Measurements from ENCODE around the gene ANGPTL8.

Gene ANGPTL8

DNA sequence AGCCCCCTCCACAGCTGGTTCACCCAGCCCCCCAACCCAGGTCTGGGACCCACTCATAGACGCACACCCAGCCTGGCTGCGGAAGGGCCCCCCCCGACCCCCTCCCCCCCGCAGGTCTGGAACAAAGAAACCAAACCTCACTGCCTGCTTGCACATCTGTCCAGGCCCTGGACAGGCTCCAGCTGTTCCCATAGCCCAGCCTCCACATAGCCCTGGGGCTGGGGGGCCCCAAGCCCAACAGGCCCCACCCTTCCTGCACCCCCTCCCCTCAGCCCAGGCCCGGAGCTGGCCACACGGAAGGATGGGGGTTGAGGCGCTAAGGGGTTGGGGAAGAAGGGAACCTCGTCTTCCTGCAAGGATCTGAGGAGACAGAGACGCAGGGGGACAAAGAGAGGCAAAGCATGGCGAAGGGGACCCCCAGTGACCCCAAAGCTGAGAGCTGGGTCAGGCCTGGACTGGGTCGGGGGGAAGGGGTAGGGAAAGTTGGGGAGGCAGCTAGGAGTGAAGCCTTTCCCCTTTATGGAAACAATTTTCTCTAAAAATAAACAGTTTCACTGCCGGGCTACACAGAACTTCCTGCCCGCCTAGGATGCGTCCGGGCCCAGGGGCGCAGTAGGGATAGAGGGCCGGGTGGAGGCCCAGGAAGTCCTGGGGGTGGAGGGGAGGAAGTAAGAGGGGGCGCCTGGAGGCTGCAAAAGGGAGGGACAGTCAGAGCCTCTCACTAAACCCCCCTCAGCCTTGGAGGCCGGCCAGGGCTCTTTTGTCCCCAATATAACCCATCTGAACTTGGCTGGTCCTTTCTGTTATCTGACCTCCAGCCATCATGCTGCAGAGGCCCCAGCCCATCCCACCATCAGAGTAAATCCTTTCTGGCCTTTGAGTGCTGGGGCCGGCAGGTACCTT lies 44.5 kb upstream of the ANGPTL8 start:
- in situ Hi-C loops (cut with MboI; ENCODE audit: low sequenced_read_pairs, unreplicated experiment) = no loop called here
- DNase-seq (ENCODE audit: low spot score) = no peak
- TF ChIP-seq, protein P1, sequence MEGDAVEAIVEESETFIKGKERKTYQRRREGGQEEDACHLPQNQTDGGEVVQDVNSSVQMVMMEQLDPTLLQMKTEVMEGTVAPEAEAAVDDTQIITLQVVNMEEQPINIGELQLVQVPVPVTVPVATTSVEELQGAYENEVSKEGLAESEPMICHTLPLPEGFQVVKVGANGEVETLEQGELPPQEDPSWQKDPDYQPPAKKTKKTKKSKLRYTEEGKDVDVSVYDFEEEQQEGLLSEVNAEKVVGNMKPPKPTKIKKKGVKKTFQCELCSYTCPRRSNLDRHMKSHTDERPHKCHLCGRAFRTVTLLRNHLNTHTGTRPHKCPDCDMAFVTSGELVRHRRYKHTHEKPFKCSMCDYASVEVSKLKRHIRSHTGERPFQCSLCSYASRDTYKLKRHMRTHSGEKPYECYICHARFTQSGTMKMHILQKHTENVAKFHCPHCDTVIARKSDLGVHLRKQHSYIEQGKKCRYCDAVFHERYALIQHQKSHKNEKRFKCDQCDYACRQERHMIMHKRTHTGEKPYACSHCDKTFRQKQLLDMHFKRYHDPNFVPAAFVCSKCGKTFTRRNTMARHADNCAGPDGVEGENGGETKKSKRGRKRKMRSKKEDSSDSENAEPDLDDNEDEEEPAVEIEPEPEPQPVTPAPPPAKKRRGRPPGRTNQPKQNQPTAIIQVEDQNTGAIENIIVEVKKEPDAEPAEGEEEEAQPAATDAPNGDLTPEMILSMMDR (IDR thresholded peaks at IDR 0.05; ENCODE audit: borderline replicate concordance, control extremely low read depth, extremely low read depth, insufficient read depth, missing control alignments) = no peak

DNA sequence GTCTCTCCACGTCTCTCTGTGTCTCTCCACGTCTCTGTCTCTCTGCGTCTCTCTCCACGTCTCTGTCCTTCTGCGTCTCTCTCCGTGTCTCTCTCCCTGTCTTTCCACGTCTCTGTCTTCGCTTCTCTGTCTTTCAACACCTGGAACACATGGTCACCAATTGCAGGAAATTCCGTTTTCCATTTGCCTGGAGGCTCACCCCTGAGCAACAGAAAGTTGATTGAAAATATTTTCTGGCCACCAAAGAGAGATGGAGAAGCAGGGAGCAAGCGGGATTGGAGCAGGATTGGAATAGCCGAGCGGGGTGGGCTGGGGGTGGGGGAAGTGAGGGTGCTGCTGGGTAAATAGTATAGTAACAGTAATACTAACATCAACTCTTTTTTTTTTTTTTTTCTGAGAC lies 43.7 kb upstream of the ANGPTL8 start:
- TF ChIP-seq, protein P1 (IDR thresholded peaks at IDR 0.05; ENCODE audit: borderline replicate concordance, control extremely low read depth, extremely low read depth, insufficient read depth, missing control alignments) = no peak
- DNase-seq (ENCODE audit: low spot score) = no peak
- in situ Hi-C loops (cut with MboI; ENCODE audit: low sequenced_read_pairs, unreplicated experiment) = no loop called here

DNA sequence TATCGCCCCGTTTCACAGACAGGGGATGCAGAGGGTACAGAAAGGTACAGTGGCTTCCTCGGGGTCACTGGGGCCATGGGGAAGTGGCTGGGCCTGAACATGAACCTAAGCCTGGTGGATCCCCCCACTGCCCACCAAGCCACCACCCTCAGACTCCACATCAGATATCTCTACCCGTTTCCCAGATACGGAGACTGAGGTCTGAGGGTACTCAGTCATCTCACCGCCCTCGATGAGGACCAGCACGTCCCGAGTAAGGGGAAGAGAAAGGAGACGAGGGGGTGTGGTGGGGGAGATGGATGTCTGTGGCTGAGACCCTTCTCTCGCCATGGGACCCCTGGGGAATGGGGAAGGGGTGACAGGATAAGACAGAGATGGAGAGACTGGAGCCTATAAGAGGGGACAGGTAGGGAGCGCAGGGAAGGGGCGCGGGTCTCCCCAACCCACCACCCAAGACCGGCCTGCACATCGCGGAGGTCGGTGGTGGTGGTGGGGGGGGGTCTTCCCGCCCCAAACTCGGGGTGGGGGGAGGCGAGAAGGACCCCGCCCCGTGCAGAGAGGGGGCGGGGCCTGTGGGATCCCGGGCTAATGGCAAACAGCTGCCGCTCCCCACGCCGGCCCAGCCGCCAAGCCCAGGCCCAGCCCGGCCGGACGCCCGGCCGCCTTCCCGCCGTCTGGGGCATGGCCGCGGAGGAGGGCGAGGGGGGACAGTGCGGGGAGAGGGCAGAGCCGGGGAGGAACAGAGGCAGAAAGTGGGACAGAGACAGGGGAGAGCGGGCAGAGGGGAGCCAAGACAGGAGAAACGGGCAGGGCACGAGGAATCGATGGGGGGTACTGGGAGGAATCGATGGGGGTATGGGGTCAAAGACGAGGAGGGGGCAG lies 42.8 kb upstream of the ANGPTL8 start:
- TF ChIP-seq, protein P1 (IDR thresholded peaks at IDR 0.05; ENCODE audit: borderline replicate concordance, control extremely low read depth, extremely low read depth, insufficient read depth, missing control alignments) = no peak
- DNase-seq (ENCODE audit: low spot score) = no peak
- in situ Hi-C loops (cut with MboI; ENCODE audit: low sequenced_read_pairs, unreplicated experiment) = no loop called here

DNA sequence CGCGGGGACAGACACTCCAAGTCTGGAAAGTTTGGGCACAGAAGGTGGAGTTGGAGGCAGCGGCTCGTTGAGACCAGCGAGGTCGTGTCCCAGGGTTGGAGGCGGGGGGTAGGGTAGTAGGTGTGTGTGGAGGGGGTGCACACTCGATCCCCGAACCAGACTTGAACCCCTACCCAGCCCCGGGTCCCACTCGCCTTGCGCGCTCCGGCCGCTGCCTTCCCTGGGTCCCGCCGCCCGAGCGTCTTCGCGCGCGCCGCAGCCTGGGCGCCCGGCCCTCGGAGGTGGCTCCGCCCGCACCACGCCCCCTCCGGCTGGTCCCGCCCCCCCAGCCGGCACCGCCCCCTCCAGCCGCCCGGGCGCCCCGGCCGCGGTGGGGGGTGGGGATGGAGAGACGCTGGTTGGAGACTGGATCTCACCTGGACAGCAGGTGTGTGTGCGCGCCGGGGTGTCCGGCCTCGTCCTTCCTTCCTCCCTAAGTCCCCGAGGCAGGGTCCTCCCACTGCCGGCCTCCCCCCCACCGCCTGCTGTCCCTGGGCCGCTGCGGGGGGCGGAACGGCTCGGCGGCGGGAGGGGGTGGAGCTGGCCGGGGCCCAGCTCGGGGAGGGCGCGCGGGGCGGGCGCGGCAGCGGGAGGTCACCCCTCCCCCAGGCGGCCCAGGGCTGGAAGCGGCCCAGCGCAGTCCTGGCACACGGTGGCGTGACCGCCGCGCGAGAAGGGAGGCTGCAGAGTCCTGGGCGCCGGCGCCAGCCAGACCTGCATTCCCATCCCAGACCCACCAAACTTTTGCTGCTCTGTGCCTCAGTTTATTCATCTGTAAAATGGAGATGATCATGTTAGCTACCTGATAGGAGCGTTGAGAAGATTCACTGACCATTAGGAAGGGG lies 41.9 kb upstream of the ANGPTL8 start, which contains the start of gene KANK2:
KANK2 (minus strand) TSS at position 255 of the 884 bp plus-strand sequence. CDS start 3,034 bp downstream, outside the sequence.
- in situ Hi-C loops (cut with MboI; ENCODE audit: low sequenced_read_pairs, unreplicated experiment) = no loop called here
- TF ChIP-seq, protein P1 (IDR thresholded peaks at IDR 0.05; ENCODE audit: borderline replicate concordance, control extremely low read depth, extremely low read depth, insufficient read depth, missing control alignments) = no peak
- peak; percentile 99 for DNase-seq (ENCODE audit: low spot score)

DNA sequence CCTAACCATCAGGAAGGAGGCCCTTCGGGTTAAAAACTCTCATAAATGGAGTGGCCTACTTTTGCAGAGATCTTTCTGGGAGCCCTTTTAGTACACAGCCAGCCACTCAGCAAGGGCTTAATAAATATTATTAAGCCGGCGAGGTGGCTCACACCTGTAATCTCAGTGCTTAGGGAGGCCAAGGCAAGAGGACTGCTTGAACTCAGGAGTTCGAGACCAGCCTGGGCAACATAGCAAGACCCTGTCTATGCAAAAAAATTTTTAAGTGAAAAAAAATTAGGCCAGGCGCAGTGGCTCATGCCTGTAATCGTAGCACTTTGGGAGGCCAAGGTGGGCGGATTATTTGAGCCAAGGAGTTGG lies 41.3 kb upstream of the ANGPTL8 start:
- TF ChIP-seq, protein P1 (IDR thresholded peaks at IDR 0.05; ENCODE audit: borderline replicate concordance, control extremely low read depth, extremely low read depth, insufficient read depth, missing control alignments) = no peak
- in situ Hi-C loops (cut with MboI; ENCODE audit: low sequenced_read_pairs, unreplicated experiment) = no loop called here
- no peak for DNase-seq (ENCODE audit: low spot score)

Measured in GM13976 (cell line).